GM11168 (cell line): ENCODE results near the gene MACROH2A1.
"Not testable (repeated sequence)": the region's sequence is repeated elsewhere in the genome, so short reads cannot be mapped to it uniquely, and the experiment has no call there.

Experiments
- in situ Hi-C: fragments of 300-500 bp; cut with MboI; formaldehyde crosslinking; loops from one replicate; pipeline ENCODE4 v1.12.0; 2022; ENCODE audit warnings: low sequenced_read_pairs; ENCODE audit not compliant: unreplicated experiment

MACROH2A1 gene

GRCh38 chr5:135382981-135383380 lies 16.1 kb downstream of the MACROH2A1 start:
- in situ Hi-C loops = no loop called here

GRCh38 chr5:135382106-135382790 lies 16.8 kb downstream of the MACROH2A1 start:
- in situ Hi-C loops = no loop called here

- in situ Hi-C loops = no loop called here
Measured at GRCh38 chr5:135379046-135379654, 19.9 kb downstream of the MACROH2A1 start.

GRCh38 chr5:135377751-135378680 lies 21.0 kb downstream of the MACROH2A1 start:
- in situ Hi-C loops = no loop called here

- in situ Hi-C loops = no loop called here
Measured at GRCh38 chr5:135376961-135377624, 21.9 kb downstream of the MACROH2A1 start.

GRCh38 chr5:135375040-135375793 lies 23.8 kb downstream of the MACROH2A1 start:
- in situ Hi-C loops = no loop called here

- in situ Hi-C loops = no loop called here
Measured at GRCh38 chr5:135373736-135374515, 25.1 kb downstream of the MACROH2A1 start.

- in situ Hi-C loops = no loop called here
Measured at GRCh38 chr5:135372654-135373381, 26.2 kb downstream of the MACROH2A1 start.

GRCh38 chr5:135371622-135372232 lies 27.3 kb downstream of the MACROH2A1 start:
- in situ Hi-C loops = no loop called here

GRCh38 chr5:135369952-135370351 lies 29.1 kb downstream of the MACROH2A1 start:
- in situ Hi-C loops = no loop called here

- in situ Hi-C loops = no loop called here
Measured at GRCh38 chr5:135367554-135367953, 31.5 kb downstream of the MACROH2A1 start.

- in situ Hi-C loops = no loop called here
Measured at GRCh38 chr5:135367076-135367475, 32.0 kb downstream of the MACROH2A1 start.

GRCh38 chr5:135365281-135365680 lies 33.8 kb downstream of the MACROH2A1 start:
- in situ Hi-C loops = no loop called here

- in situ Hi-C loops = no loop called here
Measured at GRCh38 chr5:135364421-135365262, 34.4 kb downstream of the MACROH2A1 start.

- in situ Hi-C loops = not testable (repeated sequence)
Measured at GRCh38 chr5:135363342-135363741, 35.7 kb downstream of the MACROH2A1 start.

GRCh38 chr5:135362102-135362501 lies 36.9 kb downstream of the MACROH2A1 start:
- in situ Hi-C loops = no loop called here
